GM23338 (cell line): Measurements from ENCODE around the gene DNAJC5G. TPM values are rescaled to one million over a fixed set of nuclear protein-coding genes. Genes with fewer than 3 reads are reported as not detected.

Experiments
- ATAC-seq: fragments of 200-7000 bp; cut with Tn5 transposase; 3 replicates; pipeline ENCODE4 v1.9.1; 2020
- DNase-seq: peaks from one replicate; pipeline ENCODE4 v3.0.0-alpha.2; 2015; ENCODE audit warnings: low spot score
- H2AFZ ChIP-seq: fragments of 200-600 bp; sonication (generic); 2 replicates; pipeline ENCODE4 v1.8.0; 2016; ENCODE audit warnings: antibody characterized with exemption, mild to moderate bottlenecking, moderate library complexity
- H3F3A ChIP-seq: fragments of 200-600 bp; sonication (generic); replicated peaks from 2 replicates; pipeline ENCODE4 v1.8.0; 2017; ENCODE audit warnings: antibody characterized with exemption, mixed run types, low read depth
- H3K27ac ChIP-seq: fragments of 200-600 bp; sonication (generic); 2 replicates; pipeline ENCODE4 v1.6.1; 2016; ENCODE audit warnings: low read depth
- H3K27me3 ChIP-seq: fragments of 200-600 bp; sonication (generic); 2 replicates; pipeline ENCODE4 v1.8.0; 2016; ENCODE audit warnings: mild to moderate bottlenecking, mixed run types, moderate library complexity; ENCODE audit not compliant: insufficient read depth
- H3K36me3 ChIP-seq: fragments of 200-600 bp; sonication (generic); 2 replicates; pipeline ENCODE4 v1.8.0; 2016; ENCODE audit warnings: mild to moderate bottlenecking; ENCODE audit not compliant: insufficient read depth
- H3K4me1 ChIP-seq: fragments of 200-600 bp; sonication (generic); 2 replicates; pipeline ENCODE4 v1.8.0; 2016; ENCODE audit warnings: mild to moderate bottlenecking, moderate library complexity; ENCODE audit not compliant: insufficient read depth
- H3K4me2 ChIP-seq: fragments of 200-600 bp; sonication (generic); 2 replicates; pipeline ENCODE4 v1.7.1; 2017; ENCODE audit warnings: mixed run types
- H3K4me3 ChIP-seq: fragments of 200-600 bp; sonication (generic); 2 replicates; pipeline ENCODE4 v1.6.1; 2016; ENCODE audit warnings: mixed run types
- H3K79me2 ChIP-seq: fragments of 200-600 bp; sonication (generic); replicated peaks from 2 replicates; pipeline ENCODE4 v1.8.0; 2017; ENCODE audit warnings: mild to moderate bottlenecking; ENCODE audit not compliant: insufficient read depth
- H3K9me2 ChIP-seq: fragments of 200-600 bp; sonication (generic); 2 replicates; pipeline ENCODE4 v1.8.0; 2017; ENCODE audit not compliant: insufficient read depth
- H4K20me1 ChIP-seq: fragments of 200-600 bp; sonication (generic); replicated peaks from 2 replicates; pipeline ENCODE4 v1.8.0; 2017; ENCODE audit warnings: mild to moderate bottlenecking; ENCODE audit not compliant: insufficient read depth
- H3K27ac Mint-ChIP-seq: 2 replicates; pipeline ENCODE4 v1.8.0; 2020; ENCODE audit warnings: inconsistent platforms, mild to moderate bottlenecking, moderate library complexity, mixed read lengths
- H3K27me3 Mint-ChIP-seq: 3 replicates; pipeline ENCODE4 v1.8.0; 2022; ENCODE audit warnings: low read depth, mild to moderate bottlenecking, moderate library complexity, mixed read lengths, inconsistent platforms; ENCODE audit not compliant: insufficient read depth, poor library complexity
- H3K36me3 Mint-ChIP-seq: 3 replicates; pipeline ENCODE4 v1.8.0; 2021; ENCODE audit warnings: low read depth, mild to moderate bottlenecking, inconsistent platforms, moderate library complexity, mixed read lengths
- H3K4me1 Mint-ChIP-seq: 3 replicates; pipeline ENCODE4 v1.8.0; 2020; ENCODE audit warnings: mild to moderate bottlenecking, inconsistent platforms, mixed read lengths
- H3K4me3 Mint-ChIP-seq: 3 replicates; pipeline ENCODE4 v1.8.0; 2021; ENCODE audit warnings: moderate library complexity, mild to moderate bottlenecking, inconsistent platforms, mixed read lengths
- H3K9me3 Mint-ChIP-seq: 3 replicates; pipeline ENCODE4 v1.8.0; 2020; ENCODE audit warnings: moderate library complexity, mild to moderate bottlenecking, inconsistent platforms, mixed read lengths
- CREB1 ChIP-seq: fragments of 250-450 bp; sonication (Bioruptor Pico); IDR thresholded peaks from 2 replicates; pipeline ENCODE4 v1.5.0; 2020; ENCODE audit warnings: low read depth, mild to moderate bottlenecking, moderate library complexity
- EZH2phosphoT487 ChIP-seq: fragments of 200-600 bp; sonication (generic); IDR thresholded peaks from one replicate; pipeline ENCODE4 v1.8.1; 2018; ENCODE audit warnings: antibody characterized with exemption; ENCODE audit not compliant: unreplicated experiment
- JUNB ChIP-seq: IDR thresholded peaks from one replicate; pipeline ENCODE4 v1.6.1; 2016; ENCODE audit warnings: antibody characterized with exemption; ENCODE audit not compliant: unreplicated experiment
- NANOG ChIP-seq: IDR thresholded peaks from 2 replicates; pipeline ENCODE4 v1.6.1; 2016; ENCODE audit warnings: antibody characterized with exemption, borderline replicate concordance
- POLR2AphosphoS5 ChIP-seq: IDR thresholded peaks from 2 replicates; pipeline ENCODE4 v1.6.1; 2016; ENCODE audit warnings: antibody characterized with exemption, low read depth
- STAT1 ChIP-seq: IDR thresholded peaks from one replicate; pipeline ENCODE4 v1.6.1; 2016; ENCODE audit warnings: antibody characterized with exemption; ENCODE audit not compliant: unreplicated experiment
- ZNF331 ChIP-seq: fragments of 250-450 bp; sonication (Bioruptor Pico); IDR thresholded peaks from 2 replicates; pipeline ENCODE4 v1.5.0; 2020; ENCODE audit warnings: low read depth, mild to moderate bottlenecking, moderate library complexity
- polyA plus RNA-seq: library from polyadenylated mRNA; unstranded; fragments of >200 nt; fragmentation: Nextera tagmentation; extraction: Ambion mirVana; gene quantifications from 2 replicates; pipeline ENCODE4 v1.2.1, GENCODE V29; 2016
- total RNA-seq: library from RNA; depleted of rRNA; stranded (reverse); fragments of >200 nt; shearing (Covaris generic); gene quantifications from 2 replicates; pipeline ENCODE4 v1.2.3, GENCODE V29; 2014
- TF ChIP-seq, protein P1 (sequence below): IDR thresholded peaks from 2 replicates; pipeline ENCODE4 v1.6.1; 2016; ENCODE audit warnings: antibody characterized with exemption
- TF ChIP-seq, protein P2 (sequence below): fragments of 250-450 bp; sonication (Bioruptor Pico); IDR thresholded peaks from 2 replicates; pipeline ENCODE4 v1.5.0; 2020; ENCODE audit warnings: mild to moderate bottlenecking, moderate library complexity
- TF ChIP-seq, protein P3 (sequence below), 2 experiments: fragments of 200-600 bp in 1 of 2; sonication (generic) in 1 of 2; conservative IDR thresholded peaks; 2 replicates each; pipeline versions ENCODE4 v1.5.1 to v1.6.1; 2016 to 2017; ENCODE audit warnings: antibody characterized with exemption in 2 of 2, low read depth in 2 of 2, mild to moderate bottlenecking in 2 of 2, moderate library complexity in 1 of 2

The DNAJC5G gene
- total and polyA plus RNA-seq, 2 experiments from 2014 or later = 0.59 TPM; not detected in 1

- Histone ChIP-seq H3K27me3 (no peaks in the 10 kb centered on the region), H2AFZ (no peak overlapping the region), H3K4me1 (no peaks in the 10 kb centered on the region), H3K9me2 (no peaks in the 10 kb centered on the region), H3K36me3 (peaks cover 86% of the 10 kb centered on the region), H3K4me3 (no peak overlapping the region), H3K79me2 (no peaks in the 10 kb centered on the region), H3F3A (no peaks in the 10 kb centered on the region), H4K20me1 (peaks cover under 1% of the 10 kb centered on the region; the same call in 1 of the 2 replicates), H3K4me2 (no peak overlapping the region), H3K27ac (no peak overlapping the region)
- ATAC-seq = no peak
- Mint-ChIP-seq H3K27ac (no peak overlapping the region), H3K9me3 (no peaks in the 10 kb centered on the region), H3K27me3 (peaks cover 22% of the 10 kb centered on the region), H3K36me3 (peaks cover 99% of the 10 kb centered on the region), H3K4me1 (no peaks in the 10 kb centered on the region), H3K4me3 (no peak overlapping the region)
- no peak for DNase-seq
- TF ChIP-seq POLR2AphosphoS5 (no peak), NANOG (no peak), STAT1 (no peak), CREB1 (CRISPR knock-in tag) (no peak), ZNF331 (CRISPR knock-in tag) (no peak), EZH2phosphoT487 (no peak), JUNB (no peak)
- TF ChIP-seq, protein P1, sequence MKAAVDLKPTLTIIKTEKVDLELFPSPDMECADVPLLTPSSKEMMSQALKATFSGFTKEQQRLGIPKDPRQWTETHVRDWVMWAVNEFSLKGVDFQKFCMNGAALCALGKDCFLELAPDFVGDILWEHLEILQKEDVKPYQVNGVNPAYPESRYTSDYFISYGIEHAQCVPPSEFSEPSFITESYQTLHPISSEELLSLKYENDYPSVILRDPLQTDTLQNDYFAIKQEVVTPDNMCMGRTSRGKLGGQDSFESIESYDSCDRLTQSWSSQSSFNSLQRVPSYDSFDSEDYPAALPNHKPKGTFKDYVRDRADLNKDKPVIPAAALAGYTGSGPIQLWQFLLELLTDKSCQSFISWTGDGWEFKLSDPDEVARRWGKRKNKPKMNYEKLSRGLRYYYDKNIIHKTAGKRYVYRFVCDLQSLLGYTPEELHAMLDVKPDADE = no peak
- TF ChIP-seq, protein P2, sequence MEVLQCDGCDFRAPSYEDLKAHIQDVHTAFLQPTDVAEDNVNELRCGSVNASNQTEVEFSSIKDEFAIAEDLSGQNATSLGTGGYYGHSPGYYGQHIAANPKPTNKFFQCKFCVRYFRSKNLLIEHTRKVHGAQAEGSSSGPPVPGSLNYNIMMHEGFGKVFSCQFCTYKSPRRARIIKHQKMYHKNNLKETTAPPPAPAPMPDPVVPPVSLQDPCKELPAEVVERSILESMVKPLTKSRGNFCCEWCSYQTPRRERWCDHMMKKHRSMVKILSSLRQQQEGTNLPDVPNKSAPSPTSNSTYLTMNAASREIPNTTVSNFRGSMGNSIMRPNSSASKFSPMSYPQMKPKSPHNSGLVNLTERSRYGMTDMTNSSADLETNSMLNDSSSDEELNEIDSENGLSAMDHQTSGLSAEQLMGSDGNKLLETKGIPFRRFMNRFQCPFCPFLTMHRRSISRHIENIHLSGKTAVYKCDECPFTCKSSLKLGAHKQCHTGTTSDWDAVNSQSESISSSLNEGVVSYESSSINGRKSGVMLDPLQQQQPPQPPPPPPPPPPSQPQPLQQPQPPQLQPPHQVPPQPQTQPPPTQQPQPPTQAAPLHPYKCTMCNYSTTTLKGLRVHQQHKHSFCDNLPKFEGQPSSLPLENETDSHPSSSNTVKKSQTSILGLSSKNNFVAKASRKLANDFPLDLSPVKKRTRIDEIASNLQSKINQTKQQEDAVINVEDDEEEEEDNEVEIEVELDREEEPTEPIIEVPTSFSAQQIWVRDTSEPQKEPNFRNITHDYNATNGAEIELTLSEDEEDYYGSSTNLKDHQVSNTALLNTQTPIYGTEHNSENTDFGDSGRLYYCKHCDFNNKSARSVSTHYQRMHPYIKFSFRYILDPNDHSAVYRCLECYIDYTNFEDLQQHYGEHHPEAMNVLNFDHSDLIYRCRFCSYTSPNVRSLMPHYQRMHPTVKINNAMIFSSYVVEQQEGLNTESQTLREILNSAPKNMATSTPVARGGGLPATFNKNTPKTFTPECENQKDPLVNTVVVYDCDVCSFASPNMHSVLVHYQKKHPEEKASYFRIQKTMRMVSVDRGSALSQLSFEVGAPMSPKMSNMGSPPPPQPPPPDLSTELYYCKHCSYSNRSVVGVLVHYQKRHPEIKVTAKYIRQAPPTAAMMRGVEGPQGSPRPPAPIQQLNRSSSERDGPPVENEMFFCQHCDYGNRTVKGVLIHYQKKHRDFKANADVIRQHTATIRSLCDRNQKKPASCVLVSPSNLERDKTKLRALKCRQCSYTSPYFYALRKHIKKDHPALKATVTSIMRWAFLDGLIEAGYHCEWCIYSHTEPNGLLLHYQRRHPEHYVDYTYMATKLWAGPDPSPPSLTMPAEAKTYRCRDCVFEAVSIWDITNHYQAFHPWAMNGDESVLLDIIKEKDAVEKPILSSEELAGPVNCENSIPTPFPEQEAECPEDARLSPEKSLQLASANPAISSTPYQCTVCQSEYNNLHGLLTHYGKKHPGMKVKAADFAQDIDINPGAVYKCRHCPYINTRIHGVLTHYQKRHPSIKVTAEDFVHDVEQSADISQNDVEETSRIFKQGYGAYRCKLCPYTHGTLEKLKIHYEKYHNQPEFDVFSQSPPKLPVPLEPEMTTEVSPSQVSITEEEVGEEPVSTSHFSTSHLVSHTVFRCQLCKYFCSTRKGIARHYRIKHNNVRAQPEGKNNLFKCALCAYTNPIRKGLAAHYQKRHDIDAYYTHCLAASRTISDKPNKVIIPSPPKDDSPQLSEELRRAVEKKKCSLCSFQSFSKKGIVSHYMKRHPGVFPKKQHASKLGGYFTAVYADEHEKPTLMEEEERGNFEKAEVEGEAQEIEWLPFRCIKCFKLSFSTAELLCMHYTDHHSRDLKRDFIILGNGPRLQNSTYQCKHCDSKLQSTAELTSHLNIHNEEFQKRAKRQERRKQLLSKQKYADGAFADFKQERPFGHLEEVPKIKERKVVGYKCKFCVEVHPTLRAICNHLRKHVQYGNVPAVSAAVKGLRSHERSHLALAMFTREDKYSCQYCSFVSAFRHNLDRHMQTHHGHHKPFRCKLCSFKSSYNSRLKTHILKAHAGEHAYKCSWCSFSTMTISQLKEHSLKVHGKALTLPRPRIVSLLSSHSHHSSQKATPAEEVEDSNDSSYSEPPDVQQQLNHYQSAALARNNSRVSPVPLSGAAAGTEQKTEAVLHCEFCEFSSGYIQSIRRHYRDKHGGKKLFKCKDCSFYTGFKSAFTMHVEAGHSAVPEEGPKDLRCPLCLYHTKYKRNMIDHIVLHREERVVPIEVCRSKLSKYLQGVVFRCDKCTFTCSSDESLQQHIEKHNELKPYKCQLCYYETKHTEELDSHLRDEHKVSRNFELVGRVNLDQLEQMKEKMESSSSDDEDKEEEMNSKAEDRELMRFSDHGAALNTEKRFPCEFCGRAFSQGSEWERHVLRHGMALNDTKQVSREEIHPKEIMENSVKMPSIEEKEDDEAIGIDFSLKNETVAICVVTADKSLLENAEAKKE (CRISPR knock-in tag) = no peak
- TF ChIP-seq, protein P3, sequence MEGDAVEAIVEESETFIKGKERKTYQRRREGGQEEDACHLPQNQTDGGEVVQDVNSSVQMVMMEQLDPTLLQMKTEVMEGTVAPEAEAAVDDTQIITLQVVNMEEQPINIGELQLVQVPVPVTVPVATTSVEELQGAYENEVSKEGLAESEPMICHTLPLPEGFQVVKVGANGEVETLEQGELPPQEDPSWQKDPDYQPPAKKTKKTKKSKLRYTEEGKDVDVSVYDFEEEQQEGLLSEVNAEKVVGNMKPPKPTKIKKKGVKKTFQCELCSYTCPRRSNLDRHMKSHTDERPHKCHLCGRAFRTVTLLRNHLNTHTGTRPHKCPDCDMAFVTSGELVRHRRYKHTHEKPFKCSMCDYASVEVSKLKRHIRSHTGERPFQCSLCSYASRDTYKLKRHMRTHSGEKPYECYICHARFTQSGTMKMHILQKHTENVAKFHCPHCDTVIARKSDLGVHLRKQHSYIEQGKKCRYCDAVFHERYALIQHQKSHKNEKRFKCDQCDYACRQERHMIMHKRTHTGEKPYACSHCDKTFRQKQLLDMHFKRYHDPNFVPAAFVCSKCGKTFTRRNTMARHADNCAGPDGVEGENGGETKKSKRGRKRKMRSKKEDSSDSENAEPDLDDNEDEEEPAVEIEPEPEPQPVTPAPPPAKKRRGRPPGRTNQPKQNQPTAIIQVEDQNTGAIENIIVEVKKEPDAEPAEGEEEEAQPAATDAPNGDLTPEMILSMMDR (conservative IDR thresholded peaks at IDR 0.05; ENCODE audit: low read depth in 2 of 2) = no peak
These were observed 39.1 kb upstream of the DNAJC5G start for GRCh38 chr2:27236136-27236535.
